ENCODE results near the gene DLGAP4.

DNA sequence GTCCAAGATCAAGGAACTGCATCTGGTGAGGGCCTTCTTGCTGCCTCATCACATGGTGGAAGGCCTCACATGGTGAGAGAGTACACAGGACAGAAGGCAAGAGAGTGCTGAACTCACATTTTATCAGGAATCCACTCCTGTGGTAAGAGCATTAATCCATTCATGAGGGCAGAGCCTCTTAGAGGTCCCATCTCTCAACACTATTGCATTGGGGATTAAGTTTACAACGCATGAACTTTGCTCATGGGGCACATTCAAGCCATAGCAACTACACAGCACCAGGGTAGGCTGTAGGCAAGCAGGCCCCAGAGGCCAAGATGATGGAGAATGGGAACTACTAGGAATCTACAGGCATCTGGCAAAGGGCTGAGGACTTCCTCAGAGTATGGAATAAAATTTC is 257.2 kb downstream of the DLGAP4 start:
- TF ChIP-seq YY1 (IDR thresholded peaks at IDR 0.05; ENCODE audit: insufficient read depth, insufficient read length): no peak
- no peak for TF ChIP-seq ZNF274 (IDR thresholded peaks at IDR 0.05; ENCODE audit: low read depth, low read length)
